WTC11 (cell line): ENCODE data around the gene LY6G6F. TPM values are rescaled to one million over a fixed set of nuclear protein-coding genes. Genes with fewer than 3 reads are reported as not detected.

Source experiments
- ATAC-seq: fragments of 200-7000 bp; cut with Tn5 transposase; 2 replicates; pipeline ENCODE4 v1.10.0; 2021; ENCODE audit warnings: mild to moderate bottlenecking, moderate library complexity
- CTCF ChIA-PET: fragments of 300-600 bp; sonication (Branson Sonifier 250); formaldehyde crosslinking; loops from one replicate; lab custom pipeline; 2021; ENCODE audit warnings: antibody characterized with exemption; lab: Charles Lee
- POLR2A ChIA-PET: fragments of 350-600 bp; sonication (Branson Sonifier 250); formaldehyde crosslinking; loops from one replicate; lab custom pipeline; 2021; ENCODE audit warnings: antibody characterized with exemption; lab: Charles Lee
- DNase-seq: peaks from one replicate; pipeline ENCODE4 v3.0.0; 2021; ENCODE audit warnings: low spot score
- H3K27ac Mint-ChIP-seq: 2 replicates; pipeline ENCODE4 v1.8.0; 2021; ENCODE audit warnings: mixed read lengths
- H3K27me3 Mint-ChIP-seq: 2 replicates; pipeline ENCODE4 v1.8.0; 2021; ENCODE audit warnings: low read depth, mild to moderate bottlenecking, moderate library complexity, mixed read lengths
- H3K36me3 Mint-ChIP-seq: 2 replicates; pipeline ENCODE4 v1.8.0; 2021; ENCODE audit warnings: mixed read lengths
- H3K4me1 Mint-ChIP-seq: 2 replicates; pipeline ENCODE4 v1.8.0; 2022; ENCODE audit warnings: mixed read lengths
- H3K4me3 Mint-ChIP-seq: 2 replicates; pipeline ENCODE4 v1.8.0; 2021; ENCODE audit warnings: mild to moderate bottlenecking, moderate library complexity, mixed read lengths
- H3K9me3 Mint-ChIP-seq: 2 replicates; pipeline ENCODE4 v1.8.0; 2021; ENCODE audit warnings: mixed read lengths
- AR ChIP-seq: fragments of 250-450 bp; sonication (Bioruptor Pico); IDR thresholded peaks from 2 replicates; pipeline ENCODE4 v1.9.0; 2021; ENCODE audit warnings: mild to moderate bottlenecking
- ATF3 ChIP-seq: sonication (generic); formaldehyde crosslinking; conservative IDR thresholded peaks from 2 replicates; pipeline ENCODE4 v1.8.1; 2022; ENCODE audit warnings: mild to moderate bottlenecking, missing genetic modification reagents
- CREM ChIP-seq: sonication (generic); formaldehyde crosslinking; IDR thresholded peaks from 2 replicates; pipeline ENCODE4 v1.8.1; 2022; ENCODE audit warnings: mild to moderate bottlenecking, missing genetic modification reagents, moderate library complexity
- EMX1 ChIP-seq: fragments of 250-450 bp; sonication (Bioruptor Pico); IDR thresholded peaks from 2 replicates; pipeline ENCODE4 v1.8.0; 2021; ENCODE audit warnings: mild to moderate bottlenecking
- FOXK1 ChIP-seq: sonication (generic); formaldehyde crosslinking; IDR thresholded peaks from 2 replicates; pipeline ENCODE4 v1.8.0; 2022; ENCODE audit warnings: mild to moderate bottlenecking, moderate library complexity, missing genetic modification reagents
- KAT7 ChIP-seq: sonication (generic); formaldehyde crosslinking; IDR thresholded peaks from 2 replicates; pipeline ENCODE4 v1.8.1; 2023; ENCODE audit warnings: missing genetic modification reagents, mild to moderate bottlenecking, borderline replicate concordance
- NR2C2 ChIP-seq: sonication (generic); formaldehyde crosslinking; IDR thresholded peaks from 2 replicates; pipeline ENCODE4 v1.8.0; 2022; ENCODE audit warnings: mild to moderate bottlenecking, missing genetic modification reagents
- SOX15 ChIP-seq: fragments of 250-450 bp; sonication (Bioruptor Pico); IDR thresholded peaks from 2 replicates; pipeline ENCODE4 v1.9.0; 2021; ENCODE audit warnings: mild to moderate bottlenecking
- TCF7 ChIP-seq: sonication (generic); formaldehyde crosslinking; IDR thresholded peaks from 2 replicates; pipeline ENCODE4 v1.8.0; 2022; ENCODE audit warnings: mild to moderate bottlenecking, low read depth, missing genetic modification reagents, moderate library complexity
- TEAD4 ChIP-seq: sonication (generic); formaldehyde crosslinking; IDR thresholded peaks from 2 replicates; pipeline ENCODE4 v1.8.0; 2022; ENCODE audit warnings: mild to moderate bottlenecking, missing genetic modification reagents
- TP53 ChIP-seq: sonication (generic); formaldehyde crosslinking; IDR thresholded peaks from 2 replicates; pipeline ENCODE4 v1.8.1; 2023; ENCODE audit warnings: mild to moderate bottlenecking, missing genetic modification reagents
- ZNF232 ChIP-seq: sonication (generic); formaldehyde crosslinking; IDR thresholded peaks from 2 replicates; pipeline ENCODE4 v1.8.0; 2022; ENCODE audit warnings: mild to moderate bottlenecking, missing genetic modification reagents
- ZNF263 ChIP-seq: sonication (generic); formaldehyde crosslinking; IDR thresholded peaks from 2 replicates; pipeline ENCODE4 v1.8.1; 2022; ENCODE audit warnings: low read depth, mild to moderate bottlenecking, moderate library complexity, missing genetic modification reagents
- ZNF317 ChIP-seq: sonication (generic); formaldehyde crosslinking; IDR thresholded peaks from 2 replicates; pipeline ENCODE4 v1.8.1; 2023; ENCODE audit warnings: low read depth, mild to moderate bottlenecking, moderate library complexity, missing genetic modification reagents, borderline replicate concordance
- ZNF423 ChIP-seq: fragments of 250-450 bp; sonication (Bioruptor Pico); IDR thresholded peaks from 2 replicates; pipeline ENCODE4 v2.1.2; 2022; ENCODE audit warnings: mild to moderate bottlenecking, moderate library complexity
- ZNF512 ChIP-seq: sonication (generic); formaldehyde crosslinking; IDR thresholded peaks from 2 replicates; pipeline ENCODE4 v1.8.1; 2022; ENCODE audit warnings: missing genetic modification reagents, borderline replicate concordance
- ZNF671 ChIP-seq: fragments of 250-450 bp; sonication (Bioruptor Pico); IDR thresholded peaks from 2 replicates; pipeline ENCODE4 v1.8.0; 2021; ENCODE audit warnings: mild to moderate bottlenecking
- total RNA-seq: library from RNA; stranded (reverse); gene quantifications from 3 replicates; pipeline ENCODE4 v1.2.3, GENCODE V29; 2021
- TF ChIP-seq, protein P1 (sequence below): sonication (generic); formaldehyde crosslinking; IDR thresholded peaks from 2 replicates; pipeline ENCODE4 v1.8.1; 2023; ENCODE audit warnings: mild to moderate bottlenecking, moderate library complexity, missing genetic modification reagents
- TF ChIP-seq, protein P2 (sequence below): sonication (generic); formaldehyde crosslinking; IDR thresholded peaks from 2 replicates; pipeline ENCODE4 v1.8.0; 2022; ENCODE audit warnings: mild to moderate bottlenecking, missing genetic modification reagents
- TF ChIP-seq, protein P3 (sequence below): sonication (generic); formaldehyde crosslinking; IDR thresholded peaks from 2 replicates; pipeline ENCODE4 v1.8.1; 2023; ENCODE audit warnings: mild to moderate bottlenecking, missing genetic modification reagents, moderate library complexity

Gene LY6G6F
- total RNA-seq, 1 experiment from 2014 or later = not detected

- TF ChIP-seq FOXK1 (peak; percentile 73; the same call in 1 of the 2 replicates), ZNF423 (no peak), AR (CRISPR knock-in tag) (no peak), SOX15 (CRISPR knock-in tag) (no peak), CREM (peak; percentile 15; the same call in 1 of the 2 replicates), ZNF512 (CRISPR knock-in tag) (no peak), TP53 (CRISPR knock-in tag) (no peak)
- TF ChIP-seq, protein P1, sequence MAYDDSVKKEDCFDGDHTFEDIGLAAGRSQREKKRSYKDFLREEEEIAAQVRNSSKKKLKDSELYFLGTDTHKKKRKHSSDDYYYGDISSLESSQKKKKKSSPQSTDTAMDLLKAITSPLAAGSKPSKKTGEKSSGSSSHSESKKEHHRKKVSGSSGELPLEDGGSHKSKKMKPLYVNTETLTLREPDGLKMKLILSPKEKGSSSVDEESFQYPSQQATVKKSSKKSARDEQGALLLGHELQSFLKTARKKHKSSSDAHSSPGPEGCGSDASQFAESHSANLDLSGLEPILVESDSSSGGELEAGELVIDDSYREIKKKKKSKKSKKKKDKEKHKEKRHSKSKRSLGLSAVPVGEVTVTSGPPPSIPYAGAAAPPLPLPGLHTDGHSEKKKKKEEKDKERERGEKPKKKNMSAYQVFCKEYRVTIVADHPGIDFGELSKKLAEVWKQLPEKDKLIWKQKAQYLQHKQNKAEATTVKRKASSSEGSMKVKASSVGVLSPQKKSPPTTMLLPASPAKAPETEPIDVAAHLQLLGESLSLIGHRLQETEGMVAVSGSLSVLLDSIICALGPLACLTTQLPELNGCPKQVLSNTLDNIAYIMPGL (CRISPR knock-in tag) = peak; percentile 39; the same call in 1 of the 2 replicates
- TF ChIP-seq, protein P2, sequence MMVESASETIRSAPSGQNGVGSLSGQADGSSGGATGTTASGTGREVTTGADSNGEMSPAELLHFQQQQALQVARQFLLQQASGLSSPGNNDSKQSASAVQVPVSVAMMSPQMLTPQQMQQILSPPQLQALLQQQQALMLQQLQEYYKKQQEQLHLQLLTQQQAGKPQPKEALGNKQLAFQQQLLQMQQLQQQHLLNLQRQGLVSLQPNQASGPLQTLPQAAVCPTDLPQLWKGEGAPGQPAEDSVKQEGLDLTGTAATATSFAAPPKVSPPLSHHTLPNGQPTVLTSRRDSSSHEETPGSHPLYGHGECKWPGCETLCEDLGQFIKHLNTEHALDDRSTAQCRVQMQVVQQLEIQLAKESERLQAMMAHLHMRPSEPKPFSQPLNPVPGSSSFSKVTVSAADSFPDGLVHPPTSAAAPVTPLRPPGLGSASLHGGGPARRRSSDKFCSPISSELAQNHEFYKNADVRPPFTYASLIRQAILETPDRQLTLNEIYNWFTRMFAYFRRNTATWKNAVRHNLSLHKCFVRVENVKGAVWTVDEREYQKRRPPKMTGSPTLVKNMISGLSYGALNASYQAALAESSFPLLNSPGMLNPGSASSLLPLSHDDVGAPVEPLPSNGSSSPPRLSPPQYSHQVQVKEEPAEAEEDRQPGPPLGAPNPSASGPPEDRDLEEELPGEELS (CRISPR knock-in tag) = peak; percentile 4; the same call in 1 of the 2 replicates
- TF ChIP-seq, all 79 proteins: peak for 15
Measured at GRCh38 chr6:31665501-31666336, 40.9 kb upstream of the LY6G6F start, which contains the start of gene CSNK2B (continued).

DNA sequence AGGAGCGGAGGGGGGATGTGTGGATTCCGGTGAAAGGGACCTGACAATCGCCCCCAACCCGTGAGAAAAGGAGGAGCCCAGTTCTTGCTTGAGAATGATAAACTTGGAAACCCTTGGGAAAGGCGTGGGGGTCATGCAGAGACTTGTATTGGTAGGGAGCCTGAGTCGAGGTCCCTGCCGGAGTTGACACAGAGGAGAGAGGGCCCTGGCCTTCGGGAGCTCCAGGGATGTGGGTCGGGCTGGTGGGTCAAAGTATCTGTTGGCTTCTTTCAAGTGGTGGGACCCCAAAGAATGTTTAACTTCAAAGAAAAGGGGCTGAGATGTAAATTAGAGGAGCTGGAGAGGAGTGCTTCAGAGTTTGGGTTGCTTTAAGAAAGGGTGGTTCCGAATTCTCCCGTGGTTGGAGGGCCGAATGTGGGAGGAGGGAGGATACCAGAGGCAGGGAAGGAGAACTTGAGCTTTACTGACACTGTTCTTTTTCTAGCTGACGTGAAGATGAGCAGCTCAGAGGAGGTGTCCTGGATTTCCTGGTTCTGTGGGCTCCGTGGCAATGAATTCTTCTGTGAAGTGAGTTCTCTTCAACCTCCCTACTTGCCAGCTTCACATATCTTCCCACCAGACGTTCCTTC lies 40.2 kb upstream of the LY6G6F start:
- H3K36me3 Mint-ChIP-seq = peaks cover 67% of the 10 kb centered on the region
- no peaks in the 10 kb centered on the region for H3K27me3 Mint-ChIP-seq
- ATAC-seq (no peak), DNase-seq (no peak)
- peak overlapping the region; percentile 91 for H3K4me3 Mint-ChIP-seq
- ChIA-PET CTCF (interaction anchor here (0.9 to 1.5 kb wide), 3 partner anchors 16 to 125 kb away, joined by 3 to 6 read pairs (median 4); no protein-coding TSS in a partner anchor), POLR2A (no interaction called here)
- TF ChIP-seq ZNF423 (no peak), ATF3 (CRISPR knock-in tag) (no peak)
- H3K27ac Mint-ChIP-seq = peak overlapping the region; percentile 98
- no peaks in the 10 kb centered on the region for H3K9me3 Mint-ChIP-seq
- H3K4me1 Mint-ChIP-seq = peaks cover 31% of the 10 kb centered on the region

DNA sequence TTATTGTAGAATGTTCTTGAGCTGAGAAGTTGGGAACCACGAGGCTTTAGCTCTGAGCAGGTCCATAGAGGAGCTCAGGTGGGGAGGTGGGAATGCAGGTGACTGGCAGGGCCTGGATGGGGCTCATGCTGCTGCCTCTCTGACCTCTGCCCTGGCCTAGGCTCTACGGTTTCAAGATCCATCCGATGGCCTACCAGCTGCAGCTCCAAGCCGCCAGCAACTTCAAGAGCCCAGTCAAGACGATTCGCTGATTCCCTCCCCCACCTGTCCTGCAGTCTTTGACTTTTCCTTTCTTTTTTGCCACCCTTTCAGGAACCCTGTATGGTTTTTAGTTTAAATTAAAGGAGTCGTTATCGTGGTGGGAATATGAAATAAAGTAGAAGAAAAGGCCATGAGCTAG lies 37.0 kb upstream of the LY6G6F start, which contains the start of gene LY6G5B:
TSS of gene LY6G5B (plus strand) at position 301 of the 400 bp plus-strand sequence. CDS start 975 bp downstream, outside the sequence.
- ChIA-PET CTCF (interaction anchor here (0.8 to 1.9 kb wide), 2 partner anchors 72 to 100 kb away, joined by 4 read pairs; no protein-coding TSS in a partner anchor), POLR2A (no interaction called here)
- DNase-seq (no peak), ATAC-seq (no peak)
- peaks cover 61% of the 10 kb centered on the region for H3K36me3 Mint-ChIP-seq
- no peak within 1 kb of the TSS for H3K4me3 Mint-ChIP-seq
- H3K4me1 Mint-ChIP-seq = peaks cover 12% of the 10 kb centered on the region
- no peak within 1 kb of the TSS for H3K27ac Mint-ChIP-seq
- no peaks in the 10 kb centered on the region for H3K27me3 Mint-ChIP-seq
- TF ChIP-seq KAT7 (no peak), ZNF671 (CRISPR knock-in tag) (no peak), ZNF263 (CRISPR knock-in tag) (no peak), EMX1 (CRISPR knock-in tag) (no peak), TCF7 (CRISPR knock-in tag) (no peak), SOX15 (CRISPR knock-in tag) (no peak), NR2C2 (CRISPR knock-in tag) (no peak), TEAD4 (CRISPR knock-in tag) (no peak), ZNF317 (CRISPR knock-in tag) (no peak), ZNF232 (CRISPR knock-in tag) (no peak)
- TF ChIP-seq, protein P3, sequence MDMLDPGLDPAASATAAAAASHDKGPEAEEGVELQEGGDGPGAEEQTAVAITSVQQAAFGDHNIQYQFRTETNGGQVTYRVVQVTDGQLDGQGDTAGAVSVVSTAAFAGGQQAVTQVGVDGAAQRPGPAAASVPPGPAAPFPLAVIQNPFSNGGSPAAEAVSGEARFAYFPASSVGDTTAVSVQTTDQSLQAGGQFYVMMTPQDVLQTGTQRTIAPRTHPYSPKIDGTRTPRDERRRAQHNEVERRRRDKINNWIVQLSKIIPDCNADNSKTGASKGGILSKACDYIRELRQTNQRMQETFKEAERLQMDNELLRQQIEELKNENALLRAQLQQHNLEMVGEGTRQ (CRISPR knock-in tag) = no peak
- no peaks in the 10 kb centered on the region for H3K9me3 Mint-ChIP-seq
